ENCODE results near the gene ARSI.
A peak's percentile ranks its signal among the peaks of the same experiment; 100 is the strongest.

ARSI gene

GRCh38 chr5:150305557-150305956 lies 2.9 kb upstream of the ARSI start:
- no peak for DNase-seq

- DNase-seq: no peak
These were observed 2.4 kb upstream of the ARSI start for GRCh38 chr5:150305095-150305494.

- no peak for DNase-seq
These were observed 1.9 kb upstream of the ARSI start for GRCh38 chr5:150304481-150305081.

- DNase-seq: no peak
These were observed 1.1 kb upstream of the ARSI start for GRCh38 chr5:150303660-150304386.

GRCh38 chr5:150303070-150303615 lies 438 bp upstream of the ARSI start:
- no peak for DNase-seq

GRCh38 chr5:150301901-150302300 lies 804 bp downstream of the ARSI start:
- no peak for DNase-seq

GRCh38 chr5:150301170-150301505 lies 1.6 kb downstream of the ARSI start:
- DNase-seq: no peak

- DNase-seq: no peak
These were observed 2.1 kb downstream of the ARSI start for GRCh38 chr5:150300496-150301169.

GRCh38 chr5:150299571-150300327 lies 3.0 kb downstream of the ARSI start:
- no peak for DNase-seq

GRCh38 chr5:150298701-150299451 lies 3.8 kb downstream of the ARSI start:
- DNase-seq: no peak

- no peak for DNase-seq
These were observed 4.6 kb downstream of the ARSI start for GRCh38 chr5:150297934-150298595.

- no peak for DNase-seq
These were observed 5.3 kb downstream of the ARSI start for GRCh38 chr5:150297236-150297890.

GRCh38 chr5:150296496-150296895 lies 6.2 kb downstream of the ARSI start:
- no peak for DNase-seq

- no peak for DNase-seq
These were observed 6.8 kb downstream of the ARSI start for GRCh38 chr5:150295741-150296486.

GRCh38 chr5:150295172-150295634 lies 7.5 kb downstream of the ARSI start:
- no peak for DNase-seq

- DNase-seq: no peak
These were observed 8.1 kb downstream of the ARSI start for GRCh38 chr5:150294551-150295071.

- peak; percentile 26 for DNase-seq
These were observed 9.4 kb downstream of the ARSI start for GRCh38 chr5:150293091-150293941.

- peak; percentile 78 for DNase-seq
These were observed 11.0 kb downstream of the ARSI start for GRCh38 chr5:150291388-150292385.
